OCI-LY7 (cell line): ENCODE results near the gene NOL7. TPM values are rescaled to one million over a fixed set of nuclear protein-coding genes. Genes with fewer than 3 reads are reported as not detected.

Experiments used
- BruUV-seq: library from RNA; stranded (reverse); fragments of 400-500 nt; replicated peaks from 2 replicates; lab custom pipeline; 2021; lab: Mats Ljungman, UMichigan
- CTCF ChIA-PET: fragments of 300-600 bp; sonication (Branson Sonifier 250); formaldehyde crosslinking; loops from one replicate; lab custom pipeline; 2022; ENCODE audit warnings: antibody characterized with exemption; ENCODE audit not compliant: unreplicated experiment; lab: Charles Lee
- POLR2A ChIA-PET: fragments of 300-600 bp; sonication (Branson Sonifier 250); formaldehyde crosslinking; loops from one replicate; lab custom pipeline; 2022; ENCODE audit warnings: antibody characterized with exemption; lab: Charles Lee
- DNase-seq: peaks from one replicate; pipeline ENCODE4 v3.0.0-alpha.2; 2015; ENCODE audit warnings: low spot score
- H2AFZ ChIP-seq: fragments of 200-600 bp; sonication (generic), shearing (Covaris generic); 2 replicates; pipeline ENCODE4 v1.6.1; 2014; ENCODE audit warnings: mild to moderate bottlenecking, antibody characterized with exemption, low read length, moderate library complexity
- H3K27ac ChIP-seq: fragments of 200-600 bp; sonication (generic); 2 replicates; pipeline ENCODE4 v1.5.1; 2014; ENCODE audit warnings: mixed run types, low read depth, mild to moderate bottlenecking, moderate library complexity, low read length, inconsistent platforms; ENCODE audit not compliant: poor library complexity, severe bottlenecking
- H3K36me3 ChIP-seq: fragments of 200-600 bp; sonication (generic); 2 replicates; pipeline ENCODE4 v1.6.1; 2014; ENCODE audit warnings: mild to moderate bottlenecking, antibody characterized with exemption, low read length, moderate library complexity, mixed read lengths; ENCODE audit not compliant: insufficient read depth
- H3K4me1 ChIP-seq: fragments of 200-600 bp; sonication (generic); 2 replicates; pipeline ENCODE4 v1.5.1; 2014; ENCODE audit warnings: mild to moderate bottlenecking, low read length; ENCODE audit not compliant: insufficient read depth, poor library complexity, severe bottlenecking
- H3K4me2 ChIP-seq: fragments of 200-600 bp; sonication (generic); 2 replicates; pipeline ENCODE4 v1.6.1; 2014; ENCODE audit warnings: mild to moderate bottlenecking, low read length
- H3K4me3 ChIP-seq: fragments of 200-600 bp; sonication (generic); 2 replicates; pipeline ENCODE4 v1.5.1; 2014; ENCODE audit warnings: mild to moderate bottlenecking, low read depth, low read length; ENCODE audit not compliant: poor library complexity, severe bottlenecking
- H3K79me2 ChIP-seq: fragments of 200-600 bp; sonication (generic); 2 replicates; pipeline ENCODE4 v1.6.1; 2016; ENCODE audit warnings: low read depth, mild to moderate bottlenecking, low read length, moderate library complexity, mixed read lengths; ENCODE audit not compliant: insufficient read depth
- H3K9me2 ChIP-seq: fragments of 200-600 bp; sonication (generic); 2 replicates; pipeline ENCODE4 v1.6.1; 2016; ENCODE audit warnings: mild to moderate bottlenecking, low read length, mixed read lengths; ENCODE audit not compliant: insufficient read depth
- H3K9me3 ChIP-seq: fragments of 200-600 bp; sonication (generic); 2 replicates; pipeline ENCODE4 v1.6.1; 2014; ENCODE audit warnings: mild to moderate bottlenecking, mixed run types, low read length, mixed read lengths
- H4K20me1 ChIP-seq: fragments of 200-600 bp; sonication (generic); 2 replicates; pipeline ENCODE4 v1.6.1; 2014; ENCODE audit warnings: mild to moderate bottlenecking, antibody characterized with exemption, low read length, moderate library complexity, mixed read lengths; ENCODE audit not compliant: insufficient read depth
- CTCF ChIP-seq: fragments of 200-600 bp; sonication (generic); conservative IDR thresholded peaks from 2 replicates; pipeline ENCODE4 v1.5.1; 2014; ENCODE audit warnings: mild to moderate bottlenecking, antibody characterized with exemption, low read length, moderate library complexity, mixed read lengths
- EZH2phosphoT487 ChIP-seq: fragments of 200-600 bp; sonication (generic); IDR thresholded peaks from 2 replicates; pipeline ENCODE4 v1.6.1; 2018; ENCODE audit warnings: low read depth, borderline replicate concordance, mild to moderate bottlenecking, mixed run types, antibody characterized with exemption, low read length, moderate library complexity, mixed read lengths
- intact Hi-C: fragments of 100-400 bp; cut with micrococcal nuclease; formaldehyde crosslinking; loops from one replicate; pipeline ENCODE4 v1.10.0; 2022; ENCODE audit not compliant: unreplicated experiment
- total RNA-seq, 2 experiments: library from RNA; depleted of rRNA in 1 of 2; stranded (reverse); fragments of >200 nt in 1 of 2; shearing (Covaris generic) in 1 of 2; gene quantifications; 2 replicates each; pipeline ENCODE4 v1.2.3, GENCODE V29; 2014 to 2022

Gene NOL7
- total RNA-seq, 2 experiments from 2014 or later: 67.5 to 103 TPM

GRCh38 chr6:13574149-13574570 is 41.0 kb upstream of the NOL7 start:
- H3K36me3 ChIP-seq: peaks cover 8% of the 10 kb centered on the region
- no TSS peak for BruUV-seq
- DNase-seq: peak; percentile 98
- ChIA-PET CTCF (interaction anchor here (0.7 to 1.4 kb wide), 9 partner anchors 12 to 122 kb away, joined by 3 to 6 read pairs (median 5); no protein-coding TSS in a partner anchor), POLR2A (interaction anchor here (0.6 to 5.3 kb wide), 19 partner anchors 12 to 275 kb away, joined by 3 to 39 read pairs (median 5); partner anchors contain the start of genes NOL7 and TBC1D7)
- H3K4me2 ChIP-seq: peak overlapping the region; percentile 96
- peak overlapping the region; percentile 76 for H3K4me3 ChIP-seq
- no peaks in the 10 kb centered on the region for H4K20me1 ChIP-seq
- peak overlapping the region; percentile 89 for H3K27ac ChIP-seq
- peaks cover 23% of the 10 kb centered on the region for H3K4me1 ChIP-seq
- peaks cover 18% of the 10 kb centered on the region for H3K9me3 ChIP-seq
- peaks cover 16% of the 10 kb centered on the region; the same call in 1 of the 2 replicates for H3K79me2 ChIP-seq
- no peak for TF ChIP-seq EZH2phosphoT487
- peak; percentile 64 for TF ChIP-seq CTCF
- peak overlapping the region; percentile 91; the same call in 1 of the 2 replicates for H2AFZ ChIP-seq
- no peaks in the 10 kb centered on the region for H3K9me2 ChIP-seq
- intact Hi-C loops: loop anchor here (1.0 to 2.0 kb wide), 7 partner anchors 41 to 241 kb away; partner anchors contain the start of genes GFOD1, MCUR1, NOL7 and RANBP9

- ChIA-PET CTCF (interaction anchor here (0.7 to 1.4 kb wide), 8 partner anchors 12 to 122 kb away, joined by 3 to 6 read pairs (median 4); no protein-coding TSS in a partner anchor), POLR2A (interaction anchor here (0.5 to 5.3 kb wide), 20 partner anchors 13 to 276 kb away, joined by 3 to 39 read pairs (median 4); partner anchors contain the start of genes NOL7 and TBC1D7)
- peaks cover 23% of the 10 kb centered on the region for H3K4me1 ChIP-seq
- H4K20me1 ChIP-seq: no peaks in the 10 kb centered on the region
- TF ChIP-seq EZH2phosphoT487 (no peak), CTCF (no peak)
- H3K4me3 ChIP-seq: peak within 1 kb of the TSS; percentile 76
- H3K4me2 ChIP-seq: peak within 1 kb of the TSS; percentile 96
- peak; percentile 89 for DNase-seq
- no TSS peak for BruUV-seq
- peak within 1 kb of the TSS; percentile 89 for H3K27ac ChIP-seq
- H3K36me3 ChIP-seq: peaks cover 8% of the 10 kb centered on the region
- peaks cover 16% of the 10 kb centered on the region; the same call in 1 of the 2 replicates for H3K79me2 ChIP-seq
- H3K9me2 ChIP-seq: no peaks in the 10 kb centered on the region
- H3K9me3 ChIP-seq: peaks cover 18% of the 10 kb centered on the region
- H2AFZ ChIP-seq: peak within 1 kb of the TSS; percentile 91
- intact Hi-C loops: loop anchor here (1.0 to 5.0 kb wide), 9 partner anchors 41 to 240 kb away; partner anchors contain the start of genes GFOD1, MCUR1, NOL7 and RANBP9
Observed at GRCh38 chr6:13574571-13575376, 40.4 kb upstream of the NOL7 start, which contains the start of gene SIRT5. Gene SIRT5, plus strand, starts transcription at chr6:13574601. Its CDS starts 9,510 bp downstream, at chr6:13584111.
